Airway epithelial cell (primary cell): ENCODE results near the gene SLC39A8. TPM values are rescaled to one million over a fixed set of nuclear protein-coding genes. Genes with fewer than 3 reads are reported as not detected.

Experiments used
- total RNA-seq: library from RNA; depleted of rRNA; stranded (reverse); fragments of >200 nt; gene quantifications from 2 replicates; pipeline ENCODE4 v1.2.3, GENCODE V29; 2015

The SLC39A8 gene
- 16.2 and 20.9 TPM in 2 replicates for total RNA-seq

DNA sequence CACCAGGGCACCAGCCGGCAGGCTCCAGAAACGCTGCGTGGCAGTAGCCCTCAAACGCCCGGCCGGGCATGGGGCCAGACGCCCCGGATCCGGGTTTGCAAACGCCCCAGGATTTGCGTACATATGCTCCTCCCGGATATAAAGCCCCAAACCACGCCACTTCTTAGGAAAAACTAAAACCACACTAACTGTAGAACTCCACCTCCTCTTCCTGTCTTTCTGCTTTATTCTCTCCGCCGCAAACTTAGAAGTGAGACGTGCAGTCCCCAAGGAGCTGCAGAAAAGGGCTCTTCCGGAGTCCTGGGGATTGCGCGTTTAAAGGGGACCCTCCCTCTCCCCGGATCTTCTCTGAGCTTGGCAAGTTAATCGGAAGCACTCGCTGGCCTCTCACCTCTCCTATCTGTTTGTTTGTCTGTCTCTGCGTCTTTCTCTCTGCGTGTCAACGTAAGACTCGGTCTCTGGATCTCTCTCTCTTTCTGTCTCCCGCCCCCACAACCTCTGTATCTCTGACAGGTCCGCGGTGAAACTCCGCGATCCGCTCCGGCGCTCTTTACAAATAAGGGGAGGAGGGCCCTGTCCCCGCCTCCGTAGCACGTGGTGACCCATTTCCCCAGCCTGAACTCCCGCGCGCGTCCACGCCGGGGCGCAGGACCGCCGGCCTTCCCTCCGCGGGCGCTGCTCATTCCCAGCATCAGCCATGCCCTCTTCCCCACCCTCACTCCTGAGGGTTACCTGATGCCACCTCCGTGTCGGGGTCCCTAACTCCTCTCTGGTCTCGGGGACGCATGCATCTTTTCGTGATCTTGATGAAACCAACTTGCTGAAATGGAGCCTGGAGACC lies at the start of gene SLC39A8:
SLC39A8 (minus strand) TSS at position 529 of the 841 bp plus-strand sequence. CDS start 820 bp downstream, outside the sequence.

Other genes with a start within 250 kb of the SLC39A8 start
- 23.8 and 33.9 TPM in 2 replicates for gene NFKB1, start 155.9 kb upstream of the SLC39A8 start, total RNA-seq